Activated CD8-positive, alpha-beta memory T cell treated with anti-CD3 and anti-CD28 coated beads for 1 hour (primary cell): ENCODE data around the gene PROSER1.
"Not testable (repeated sequence)": the region's sequence is repeated elsewhere in the genome, so short reads cannot be mapped to it uniquely, and the experiment has no call there.

Source experiments
- DNase-seq, 2 donors: peaks; one replicate each; pipeline ENCODE4 v3.0.0-alpha.2; 2020; ENCODE audit warnings: low read depth in 1 of 2; ENCODE audit errors: extremely low read depth in 1 of 2

The PROSER1 gene

DNA sequence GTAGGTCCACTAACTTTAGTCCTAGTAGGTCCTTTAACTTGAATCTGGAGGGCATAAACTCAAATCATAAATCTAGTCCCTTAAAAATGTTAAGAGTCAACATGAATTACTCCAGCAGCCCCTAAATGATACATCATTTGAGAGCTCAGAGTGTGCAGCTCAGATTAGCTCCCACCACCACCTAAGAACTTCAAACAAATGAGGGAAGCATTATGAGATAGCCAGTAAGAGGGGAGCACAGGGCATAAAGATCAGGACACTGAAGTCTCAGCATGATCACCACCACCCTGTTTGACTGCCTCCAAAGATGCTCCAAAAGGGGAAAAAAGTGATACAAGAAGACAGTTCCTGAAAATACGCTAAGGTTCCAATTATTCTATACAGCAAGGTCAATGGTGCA, 5.7 kb downstream of the PROSER1 start:
- DNase-seq, result no peak

- DNase-seq, result no peak
These were observed 12.5 kb downstream of the PROSER1 start for GRCh38 chr13:39025433-39025839.

DNA sequence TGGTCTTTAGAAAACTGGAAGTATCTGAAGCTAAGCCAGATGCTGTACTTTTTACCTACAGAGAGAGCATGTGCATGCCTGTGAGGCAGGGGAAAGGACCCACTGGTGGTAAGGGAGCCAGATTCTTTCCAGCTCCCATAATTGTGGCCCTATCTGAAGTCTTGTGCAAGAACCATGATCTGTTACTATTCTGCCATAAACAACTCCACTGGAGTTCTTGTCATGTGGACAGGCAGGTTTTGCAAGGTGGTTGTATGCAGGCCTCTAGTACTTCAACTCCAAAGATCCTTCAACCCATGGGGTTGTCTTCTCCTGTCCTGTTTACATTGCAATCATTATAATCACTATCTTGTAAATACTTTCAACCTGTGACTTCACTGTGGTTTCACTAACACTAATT, 14.1 kb downstream of the PROSER1 start:
- DNase-seq, result no peak

- no peak for DNase-seq
These were observed 14.6 kb downstream of the PROSER1 start for GRCh38 chr13:39023316-39023715.

- DNase-seq, result no peak
These were observed 16.9 kb downstream of the PROSER1 start for GRCh38 chr13:39020853-39021462.

DNA sequence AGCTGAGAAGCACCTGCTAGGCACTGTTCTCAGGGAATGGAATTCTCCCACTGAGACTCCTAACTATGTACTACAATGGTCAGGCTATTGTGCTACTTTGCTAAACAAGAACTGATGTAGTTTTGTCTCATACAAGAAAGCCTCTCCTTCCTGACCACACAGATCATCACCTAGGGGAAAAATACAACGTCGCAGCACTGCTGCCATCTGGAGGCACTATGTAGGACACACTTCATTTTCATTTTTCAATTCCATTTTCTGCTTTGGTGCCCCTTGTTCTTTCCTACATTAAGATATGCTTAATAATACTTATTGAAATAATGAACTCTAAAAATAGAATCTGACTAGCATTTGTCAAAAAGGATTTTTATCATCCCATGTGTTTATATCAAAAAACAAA, 21.1 kb downstream of the PROSER1 start:
- no peak for DNase-seq

- DNase-seq, result no peak
These were observed 21.8 kb downstream of the PROSER1 start for GRCh38 chr13:39016087-39016486.

DNA sequence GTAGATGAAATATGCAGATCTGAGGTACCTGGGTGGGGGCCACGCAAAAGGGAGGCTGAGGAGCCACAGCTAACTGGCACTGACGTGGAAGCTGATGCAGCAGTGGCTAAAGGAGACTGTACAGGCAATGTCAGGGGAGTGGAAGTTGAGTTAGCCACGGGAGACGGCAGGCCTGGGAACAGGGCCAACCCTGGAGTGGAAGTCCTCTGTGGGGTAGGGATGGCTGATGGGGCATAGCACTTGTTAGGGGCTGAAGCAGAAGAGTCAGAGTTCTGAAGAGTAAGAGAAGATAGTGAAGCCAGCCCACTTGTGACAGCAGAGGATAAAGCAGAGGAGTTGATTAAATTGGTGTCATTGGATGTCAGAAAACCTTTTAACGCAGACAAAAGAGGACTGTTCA, 24.4 kb downstream of the PROSER1 start:
- DNase-seq, result no peak

DNA sequence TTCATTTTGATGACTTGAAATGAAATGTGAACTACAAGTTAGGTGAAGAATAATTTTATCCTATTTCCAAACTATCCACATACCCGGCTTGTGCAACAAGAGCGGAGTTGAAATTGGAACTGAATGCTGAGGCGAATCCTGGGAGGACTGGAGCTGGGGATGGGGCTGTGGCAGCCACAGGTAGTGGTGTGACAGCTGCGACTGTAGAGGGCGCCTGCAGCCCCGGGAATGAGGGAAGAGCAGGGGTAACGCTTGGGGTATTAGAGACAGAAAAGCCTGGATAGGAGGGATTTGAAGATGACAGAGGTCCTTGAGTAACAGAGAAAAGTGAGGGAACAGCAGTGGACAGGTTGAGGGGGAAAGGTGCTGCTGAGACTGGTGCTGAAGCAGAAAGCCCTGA, 25.3 kb downstream of the PROSER1 start:
- no peak for DNase-seq

GRCh38 chr13:39006371-39007111, 31.3 kb downstream of the PROSER1 start:
- not testable (repeated sequence) for DNase-seq

- no peak for DNase-seq
These were observed 39.1 kb downstream of the PROSER1 start for GRCh38 chr13:38998739-38999138.

DNA sequence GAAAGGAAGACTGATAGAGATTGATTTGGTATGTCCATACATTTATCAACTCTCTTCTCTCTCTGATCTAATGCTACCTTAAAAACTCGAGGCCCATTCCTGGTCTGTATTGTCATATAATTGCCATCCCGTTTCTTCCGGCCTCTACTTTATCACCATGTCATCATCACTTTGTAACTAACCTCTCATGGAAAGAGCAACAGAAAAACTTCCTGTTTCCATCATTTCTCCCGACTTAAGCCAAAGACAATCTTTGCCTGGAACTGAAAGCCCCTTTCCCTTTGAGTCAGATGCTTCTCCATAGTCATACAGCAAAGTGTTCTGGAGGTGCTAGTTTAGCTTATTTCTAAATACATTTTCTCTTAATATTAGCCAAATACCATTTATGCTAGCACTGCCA, 44.5 kb downstream of the PROSER1 start:
- no peak for DNase-seq

GRCh38 chr13:38990693-38991092, 47.2 kb downstream of the PROSER1 start, which contains the start of gene STOML3:
Gene STOML3 (minus strand): TSS chr13:38990831. CDS start chr13:38990721, 110 bp downstream.
- no peak for DNase-seq

GRCh38 chr13:38981096-38981495, 56.8 kb downstream of the PROSER1 start:
- no peak for DNase-seq

DNA sequence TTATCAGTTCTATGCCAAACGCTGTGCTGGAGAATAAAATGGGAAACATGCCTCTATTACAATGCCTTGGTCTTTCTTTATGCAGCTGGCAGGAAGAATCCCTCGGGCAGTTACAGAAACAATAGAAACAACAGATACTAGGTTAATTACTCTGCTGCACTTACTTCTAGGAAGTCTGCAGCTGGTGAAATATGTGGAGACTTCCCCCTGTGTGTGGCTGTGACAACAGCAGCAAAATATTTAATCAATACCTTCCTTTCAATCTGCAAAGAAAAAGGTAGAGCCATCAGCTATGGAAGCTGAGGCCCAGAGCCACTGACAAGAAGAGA, 57.2 kb downstream of the PROSER1 start:
- DNase-seq, result no peak

DNA sequence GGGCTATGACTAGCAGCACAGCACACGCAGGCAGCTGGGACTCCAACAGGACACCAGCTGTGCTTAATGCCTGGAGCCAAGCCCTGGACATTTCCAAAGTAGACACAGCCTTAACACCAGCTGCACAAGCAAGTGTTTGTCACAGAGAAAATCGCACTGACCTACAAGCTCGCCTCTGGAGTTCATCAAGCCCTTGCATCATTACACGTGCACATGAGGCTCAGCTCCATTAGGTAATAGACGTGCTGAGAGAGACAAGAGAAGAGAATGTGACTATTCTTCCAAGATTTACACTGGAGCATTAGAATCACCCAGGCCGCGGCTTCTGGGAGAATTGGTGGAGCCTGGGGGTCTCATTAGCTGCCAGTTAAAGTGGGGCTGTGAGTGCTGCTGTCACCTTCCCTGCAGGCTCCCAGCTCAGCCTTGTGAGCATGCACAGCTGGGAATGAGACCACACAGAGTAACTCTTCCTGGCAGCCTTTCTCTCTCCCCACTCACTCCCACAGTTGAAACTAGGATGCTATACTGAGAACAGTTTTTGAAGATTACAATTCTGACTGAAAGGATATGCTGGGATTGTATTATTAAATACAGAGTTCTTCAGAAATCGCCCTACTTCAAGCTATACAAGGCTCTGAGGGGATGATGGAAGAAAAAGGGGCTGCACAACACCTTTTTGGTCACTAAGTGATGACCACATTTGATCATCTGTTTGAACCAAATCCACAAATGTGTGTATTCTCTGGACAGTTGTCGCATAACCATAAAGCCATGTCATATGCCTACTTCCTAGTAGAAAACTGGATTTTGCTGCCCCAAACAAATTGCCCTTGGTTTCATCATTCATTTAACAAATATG, 57.8 kb downstream of the PROSER1 start:
- DNase-seq, result no peak

DNA sequence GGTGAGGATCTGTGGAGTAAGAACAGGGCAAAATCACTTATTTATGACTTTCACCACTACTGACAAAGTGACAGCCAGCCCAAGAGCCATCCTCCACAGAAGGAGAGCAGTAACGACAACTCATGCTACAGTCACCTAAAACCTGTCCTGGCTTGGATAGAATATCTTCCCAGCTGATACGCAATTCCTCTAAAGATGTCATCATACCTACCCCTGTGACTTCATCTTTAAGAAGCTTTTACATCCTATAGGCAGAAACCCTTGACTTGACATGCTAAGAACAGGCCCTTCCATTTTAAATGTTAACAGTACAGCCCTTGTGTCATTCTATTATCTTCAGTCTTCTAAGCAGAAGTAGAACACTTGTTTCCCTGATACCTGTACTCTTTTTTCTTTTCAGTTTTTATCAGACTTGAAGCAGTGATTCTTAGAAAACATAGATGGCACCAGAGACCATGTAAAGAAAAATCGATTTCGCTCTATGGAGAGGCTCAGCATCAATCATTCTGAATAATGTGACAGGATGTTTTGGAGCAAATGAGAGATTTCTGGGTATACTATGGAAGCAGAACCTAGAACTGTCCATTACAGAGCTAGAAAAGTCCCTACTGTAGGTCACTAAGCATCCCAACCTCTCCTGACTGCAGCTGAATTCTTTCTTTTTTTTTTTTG, 67.4 kb downstream of the PROSER1 start:
- no peak for DNase-seq

GRCh38 chr13:38969187-38969586, 68.7 kb downstream of the PROSER1 start:
- no peak for DNase-seq

DNA sequence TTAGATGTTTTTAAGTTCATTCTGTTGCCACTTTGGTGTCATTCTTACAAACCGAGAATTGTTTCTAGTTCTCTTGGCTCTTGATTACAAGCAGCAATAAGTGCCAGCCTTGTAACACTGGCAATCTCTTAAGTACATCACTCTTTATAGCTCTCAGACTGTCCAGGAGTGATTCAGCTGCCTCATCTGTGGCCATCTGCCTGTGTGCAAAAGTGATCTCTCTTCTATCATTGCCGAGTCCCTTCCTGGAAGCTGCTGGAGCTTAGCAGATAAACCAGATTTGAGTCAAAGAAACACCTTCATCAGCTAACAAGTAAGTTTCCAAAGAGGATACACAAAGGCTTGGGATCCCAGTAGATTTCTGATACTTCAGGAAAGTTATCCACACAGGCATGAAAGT, 70.4 kb downstream of the PROSER1 start:
- no peak for DNase-seq

DNA sequence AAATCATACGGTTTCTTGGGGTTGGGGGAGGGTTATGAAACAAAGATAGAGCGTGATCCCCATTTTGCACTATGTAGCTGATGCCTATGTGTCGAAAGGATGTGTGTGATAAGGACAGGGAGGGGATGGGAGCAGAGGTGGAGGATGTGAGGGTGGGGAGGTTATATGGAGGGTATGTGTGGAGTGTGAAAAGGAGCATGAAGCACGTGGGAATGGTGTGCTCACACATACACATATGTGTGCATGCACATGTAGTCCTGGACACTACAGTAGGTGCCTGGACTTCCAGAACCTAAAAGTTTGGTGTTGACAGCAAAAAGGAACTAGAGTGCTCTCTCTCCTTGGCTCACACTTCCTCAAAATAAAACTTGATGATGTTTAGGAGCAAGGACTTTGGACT, 72.6 kb downstream of the PROSER1 start:
- no peak for DNase-seq

GRCh38 chr13:38960175-38960574, 77.7 kb downstream of the PROSER1 start:
- no peak for DNase-seq
